ENCODE results near the gene SMAD6.

GRCh38 chr15:66824424-66824823, 122.4 kb downstream of the SMAD6 start:
- no peak for TF ChIP-seq POLR2A (IDR thresholded peaks at IDR 0.05)
- no peak for TF ChIP-seq CTCF (IDR thresholded peaks at IDR 0.05)
